CD4-positive, alpha-beta memory T cell (primary cell): ENCODE results near the gene TRAF5. TPM values are rescaled to one million over a fixed set of nuclear protein-coding genes. Genes with fewer than 3 reads are reported as not detected.
"Not testable (repeated sequence)": the region's sequence is repeated elsewhere in the genome, so short reads cannot be mapped to it uniquely, and the experiment has no call there.

Experiments used
- CTCF ChIA-PET: fragments of 350-600 bp; sonication (Branson Sonifier 250); formaldehyde crosslinking; loops from one replicate; lab custom pipeline; 2021; ENCODE audit warnings: inconsistent platforms; ENCODE audit not compliant: partially characterized antibody; lab: Charles Lee
- POLR2A ChIA-PET: fragments of 350-600 bp; sonication (Branson Sonifier 250); formaldehyde crosslinking; loops from one replicate; lab custom pipeline; 2021; ENCODE audit not compliant: partially characterized antibody; lab: Charles Lee
- DNase-seq, 5 donors: peaks; one replicate each; pipeline versions ENCODE4 v3.0.0 to v3.0.0-alpha.2; 2020 to 2022; ENCODE audit warnings: mixed read lengths in 1 of 5
- H3K27ac ChIP-seq: one replicate; pipeline ENCODE4 v1.7.0; 2013; ENCODE audit warnings: low read depth, low read length
- H3K27me3 ChIP-seq: 2 replicates; pipeline ENCODE4 v1.7.0; 2013; ENCODE audit warnings: mild to moderate bottlenecking, low read length, moderate library complexity; ENCODE audit not compliant: insufficient read depth
- H3K36me3 ChIP-seq: 2 replicates; pipeline ENCODE4 v1.7.0; 2013; ENCODE audit warnings: mild to moderate bottlenecking, low read length, moderate library complexity; ENCODE audit not compliant: insufficient read depth
- H3K4me1 ChIP-seq: 2 replicates; pipeline ENCODE4 v1.7.0; 2013; ENCODE audit warnings: mild to moderate bottlenecking, low read length, moderate library complexity; ENCODE audit not compliant: insufficient read depth
- H3K4me3 ChIP-seq, 2 donors: one replicate each; pipeline ENCODE4 v1.7.0; 2013; ENCODE audit warnings: low read length in 2 of 2, mild to moderate bottlenecking in 1 of 2
- H3K9me3 ChIP-seq, 2 donors: one replicate each; pipeline ENCODE4 v1.7.0; 2013; ENCODE audit warnings: low read length in 2 of 2, control low read depth in 1 of 2; ENCODE audit not compliant: control insufficient read depth in 1 of 2
- H3K27ac Mint-ChIP-seq, 7 donors: one replicate each; pipeline ENCODE4 v1.8.0; 2020 to 2021; ENCODE audit warnings: mixed read lengths in 7 of 7, mild to moderate bottlenecking in 6 of 7, inconsistent platforms in 3 of 7, moderate library complexity in 3 of 7
- H3K27me3 Mint-ChIP-seq, 2 donors: one replicate each; pipeline ENCODE4 v1.8.0; 2020 to 2021; ENCODE audit warnings: mixed read lengths in 2 of 2
- H3K36me3 Mint-ChIP-seq, 2 donors: one replicate each; pipeline ENCODE4 v1.8.0; 2020 to 2021; ENCODE audit warnings: mixed read lengths in 2 of 2, inconsistent platforms in 1 of 2, mild to moderate bottlenecking in 1 of 2
- H3K4me1 Mint-ChIP-seq, 4 donors: one replicate each; pipeline ENCODE4 v1.8.0; 2020 to 2021; ENCODE audit warnings: mixed read lengths in 4 of 4, mild to moderate bottlenecking in 1 of 4
- H3K4me3 Mint-ChIP-seq, 8 donors: one replicate each; pipeline ENCODE4 v1.8.0; 2020 to 2021; ENCODE audit warnings: mixed read lengths in 8 of 8, mild to moderate bottlenecking in 7 of 8, moderate library complexity in 6 of 8, inconsistent platforms in 3 of 8
- H3K9me3 Mint-ChIP-seq, 8 donors: one replicate each; pipeline ENCODE4 v1.8.0; 2020 to 2021; ENCODE audit warnings: mixed read lengths in 8 of 8, mild to moderate bottlenecking in 5 of 8, inconsistent platforms in 3 of 8, moderate library complexity in 1 of 8
- intact Hi-C: fragments of 100-400 bp; cut with micrococcal nuclease; formaldehyde crosslinking; loops from one replicate; pipeline ENCODE4 v1.15.1; 2023
- polyA plus RNA-seq, 2 donors: library from polyadenylated mRNA; unstranded; fragments of 300-500 nt; fragmentation: Illumina TruSeq; gene quantifications; one replicate each; pipeline ENCODE4 v1.2.3, GENCODE V29; 2021
- total RNA-seq, 2 experiments: library from RNA; stranded (reverse); gene quantifications; one replicate each; pipeline ENCODE4 v1.2.3, GENCODE V29; 2021

TRAF5 gene
- total and polyA plus RNA-seq, 4 experiments from 2014 or later: 22.5 to 95.1 (median 58.6) TPM

GRCh38 chr1:211382182-211382713 is 55.6 kb downstream of the TRAF5 start:
- H3K4me3 ChIP-seq: peak overlapping the region; percentile 75 to 84
- ChIA-PET POLR2A (interaction anchor here (1.2 to 2.0 kb wide), 6 partner anchors 34 to 59 kb away, joined by 3 to 12 read pairs (median 5); no protein-coding TSS in a partner anchor), CTCF (interaction anchor here (1.0 to 2.3 kb wide), 4 partner anchors 47 to 87 kb away, joined by 3 to 12 read pairs (median 4); no protein-coding TSS in a partner anchor)
- no peaks in the 10 kb centered on the region for H3K36me3 ChIP-seq
- H3K27me3 ChIP-seq: no peaks in the 10 kb centered on the region
- H3K27me3 Mint-ChIP-seq: no peaks in the 10 kb centered on the region
- peaks cover 16% of the 10 kb centered on the region for H3K4me1 ChIP-seq
- H3K9me3 ChIP-seq: no peaks in the 10 kb centered on the region
- peak overlapping the region; percentile 93 to 97 (median 96) for H3K4me3 Mint-ChIP-seq
- H3K27ac Mint-ChIP-seq: peak overlapping the region; percentile 93 to 98 (median 97)
- peak in 1 of 5 donors; percentile 7 for DNase-seq
- peaks cover 6 to 10% of the 10 kb centered on the region in 2 donors for H3K36me3 Mint-ChIP-seq
- peak overlapping the region; percentile 82 for H3K27ac ChIP-seq
- no peaks in the 10 kb centered on the region for H3K9me3 Mint-ChIP-seq
- peaks cover 20 to 38% (median 28%) of the 10 kb centered on the region in 4 donors for H3K4me1 Mint-ChIP-seq
- intact Hi-C loops: loop anchor here (1.0 to 2.0 kb wide), 3 partner anchors 35 to 123 kb away; partner anchors contain the start of gene RCOR3

GRCh38 chr1:211382714-211383480 is 56.3 kb downstream of the TRAF5 start:
- peak overlapping the region; percentile 75 to 84 for H3K4me3 ChIP-seq
- ChIA-PET CTCF (interaction anchor here (1.0 to 2.3 kb wide), 7 partner anchors 47 to 95 kb away, joined by 3 to 12 read pairs (median 4); partner anchors contain the start of gene TRAF5), POLR2A (interaction anchor here (1.0 to 2.0 kb wide), 8 partner anchors 25 to 60 kb away, joined by 3 to 12 read pairs (median 5); no protein-coding TSS in a partner anchor)
- peaks cover 0 to 7% of the 10 kb centered on the region in 2 donors for H3K36me3 Mint-ChIP-seq
- H3K4me3 Mint-ChIP-seq: peak overlapping the region; percentile 93 to 97 (median 96)
- H3K4me1 Mint-ChIP-seq: peaks cover 16 to 35% (median 28%) of the 10 kb centered on the region in 4 donors
- H3K4me1 ChIP-seq: peaks cover 16% of the 10 kb centered on the region
- peak; percentile 63 to 75 (median 64) for DNase-seq
- intact Hi-C loops: loop anchor here (1.0 to 2.0 kb wide), 3 partner anchors 34 to 124 kb away; partner anchors contain the start of gene RCOR3
- H3K27ac ChIP-seq: peak overlapping the region; percentile 82
- no peaks in the 10 kb centered on the region for H3K27me3 Mint-ChIP-seq
- no peaks in the 10 kb centered on the region for H3K9me3 Mint-ChIP-seq
- H3K9me3 ChIP-seq: no peaks in the 10 kb centered on the region
- H3K27ac Mint-ChIP-seq: peak overlapping the region; percentile 93 to 98 (median 97)
- H3K36me3 ChIP-seq: no peaks in the 10 kb centered on the region
- H3K27me3 ChIP-seq: no peaks in the 10 kb centered on the region

DNA sequence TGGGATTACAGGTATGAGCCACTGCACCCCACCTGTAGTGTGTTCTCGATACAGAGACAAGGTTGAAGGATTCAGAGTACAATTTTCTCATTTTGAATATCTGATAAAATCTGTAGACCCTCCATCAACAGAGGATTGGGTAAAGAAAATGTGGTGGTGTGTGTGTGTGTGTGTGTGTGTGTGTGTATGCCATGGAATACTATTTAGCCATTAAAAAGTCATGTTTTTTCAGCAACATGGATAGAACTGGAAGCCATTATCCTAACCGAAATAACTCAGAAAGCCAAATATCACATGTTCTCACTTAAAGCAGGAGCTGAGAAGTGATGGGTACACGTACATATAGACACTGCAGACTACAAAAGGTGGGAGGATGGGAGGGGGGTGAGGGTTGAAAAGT is 57.9 kb downstream of the TRAF5 start:
- Mint-ChIP-seq H3K4me3 (no peak overlapping the region), H3K27me3 (no peaks in the 10 kb centered on the region), H3K4me1 (peaks cover 14 to 33% (median 25%) of the 10 kb centered on the region in 4 donors), H3K9me3 (no peaks in the 10 kb centered on the region), H3K36me3 (peaks cover 0 to 7% of the 10 kb centered on the region in 2 donors), H3K27ac (no peak overlapping the region)
- H3K9me3 ChIP-seq: no peaks in the 10 kb centered on the region
- no peak overlapping the region for H3K4me3 ChIP-seq
- POLR2A ChIA-PET: no interaction called here
- intact Hi-C loops: no loop called here
- CTCF ChIA-PET: interaction anchor here (1.0 kb wide), 1 partner anchor 61 kb away, joined by 4 read pairs; no protein-coding TSS in a partner anchor
- no peak for DNase-seq
- peaks cover 16% of the 10 kb centered on the region for H3K4me1 ChIP-seq
- no peaks in the 10 kb centered on the region for H3K27me3 ChIP-seq
- H3K36me3 ChIP-seq: no peaks in the 10 kb centered on the region
- no peak overlapping the region for H3K27ac ChIP-seq

- peaks cover 6 to 21% (median 12%) of the 10 kb centered on the region in 4 donors for H3K4me1 Mint-ChIP-seq
- H3K4me3 Mint-ChIP-seq: no peak overlapping the region
- intact Hi-C loops: no loop called here
- Histone ChIP-seq H3K9me3 (no peaks in the 10 kb centered on the region), H3K27me3 (no peaks in the 10 kb centered on the region), H3K36me3 (no peaks in the 10 kb centered on the region), H3K4me1 (peaks cover 13% of the 10 kb centered on the region), H3K4me3 (no peak overlapping the region), H3K27ac (no peak overlapping the region)
- ChIA-PET POLR2A (interaction anchor here (0.5 kb wide), 1 partner anchor 34 kb away, joined by 3 read pairs; no protein-coding TSS in a partner anchor), CTCF (interaction anchor here (1.1 kb wide), 1 partner anchor 64 kb away, joined by 3 read pairs; no protein-coding TSS in a partner anchor)
- no peaks in the 10 kb centered on the region for H3K9me3 Mint-ChIP-seq
- H3K27ac Mint-ChIP-seq: no peak overlapping the region
- DNase-seq: no peak
- H3K27me3 Mint-ChIP-seq: no peaks in the 10 kb centered on the region
- peaks cover 0 to 7% of the 10 kb centered on the region in 2 donors for H3K36me3 Mint-ChIP-seq
Observed at GRCh38 chr1:211386921-211387320, 60.3 kb downstream of the TRAF5 start.

DNA sequence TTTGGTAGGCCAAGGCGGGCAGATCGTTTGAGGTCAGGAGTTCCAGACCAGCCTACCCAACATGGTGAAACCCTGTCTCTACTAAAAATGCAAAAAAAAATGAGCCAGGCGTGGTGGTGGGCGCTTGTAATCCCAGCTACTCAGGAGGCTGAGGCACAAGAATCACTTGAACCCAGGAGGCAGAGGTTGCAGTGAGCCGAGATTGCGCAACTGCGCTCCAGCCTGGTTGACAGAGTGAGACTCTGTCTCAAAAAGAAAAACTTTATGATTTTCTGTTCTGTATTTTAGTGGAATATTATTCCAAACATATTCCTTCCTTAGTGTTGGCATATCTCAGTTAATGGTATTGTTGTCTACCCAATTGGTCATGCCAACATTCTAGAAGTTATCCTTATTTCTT is 64.2 kb downstream of the TRAF5 start:
- H3K4me3 ChIP-seq, H3K4me1 Mint-ChIP-seq, H3K36me3 ChIP-seq, DNase-seq, H3K27ac ChIP-seq, H3K9me3 ChIP-seq, H3K9me3 Mint-ChIP-seq, H3K27ac Mint-ChIP-seq, H3K4me1 ChIP-seq, H3K27me3 Mint-ChIP-seq, H3K27me3 ChIP-seq, POLR2A ChIA-PET, H3K4me3 Mint-ChIP-seq, CTCF ChIA-PET, intact Hi-C loops: not testable (repeated sequence)
- H3K36me3 Mint-ChIP-seq: peaks cover 5 to 15% of the 10 kb centered on the region in 2 donors

- Mint-ChIP-seq H3K27me3 (no peaks in the 10 kb centered on the region), H3K4me3 (no peak overlapping the region)
Observed at GRCh38 chr1:211393203-211393602, 66.6 kb downstream of the TRAF5 start.

More at GRCh38 chr1:211393203-211393602, 66.6 kb downstream of the TRAF5 start:
- no peaks in the 10 kb centered on the region for H3K9me3 ChIP-seq
- no peaks in the 10 kb centered on the region for H3K27me3 ChIP-seq
- H3K36me3 ChIP-seq: no peaks in the 10 kb centered on the region
- CTCF ChIA-PET: no interaction called here
- DNase-seq: no peak
- intact Hi-C loops: no loop called here
- no peaks in the 10 kb centered on the region for H3K9me3 Mint-ChIP-seq
- H3K36me3 Mint-ChIP-seq: peaks cover 5 to 17% of the 10 kb centered on the region in 2 donors
- no peak overlapping the region for H3K27ac Mint-ChIP-seq
- no peak overlapping the region for H3K4me3 ChIP-seq
- no peak overlapping the region for H3K27ac ChIP-seq
- POLR2A ChIA-PET: no interaction called here
- H3K4me1 ChIP-seq: no peaks in the 10 kb centered on the region
- no peaks in the 10 kb centered on the region for H3K4me1 Mint-ChIP-seq
